Thyroid gland (tissue), 4 donors: ENCODE measurements around the gene UBA1.

Experiments
- CTCF ChIP-seq, 6 experiments: fragments of 200-600 bp in 3 of 6; fragments of 450-650 bp in 3 of 6; sonication (generic) in 3 of 6; IDR thresholded peaks; one replicate each; pipeline ENCODE4 v1.5.1; 2016 to 2019; ENCODE audit warnings: antibody characterized with exemption in 6 of 6, mild to moderate bottlenecking in 2 of 6, inconsistent platforms in 1 of 6, moderate library complexity in 1 of 6
- POLR2A ChIP-seq, 2 donors: fragments of 450-650 bp; IDR thresholded peaks; one replicate each; pipeline ENCODE4 v1.6.1; 2017; ENCODE audit warnings: antibody characterized with exemption in 2 of 2, mild to moderate bottlenecking in 2 of 2, moderate library complexity in 1 of 2

GRCh38 chrX:47196098-47196497, 2.5 kb downstream of the UBA1 start:
- TF ChIP-seq CTCF (IDR thresholded peaks at IDR 0.05) (no peak), POLR2A (IDR thresholded peaks at IDR 0.05) (no peak)
